GM10847 (cell line): Measurements from ENCODE around the gene GNG7.

Experiments used
- POLR2A ChIP-seq: IDR thresholded peaks from 2 replicates; pipeline ENCODE4 v1.6.1; 2011; ENCODE audit not compliant: insufficient read length; ENCODE audit errors: extremely low read depth

The GNG7 gene

DNA sequence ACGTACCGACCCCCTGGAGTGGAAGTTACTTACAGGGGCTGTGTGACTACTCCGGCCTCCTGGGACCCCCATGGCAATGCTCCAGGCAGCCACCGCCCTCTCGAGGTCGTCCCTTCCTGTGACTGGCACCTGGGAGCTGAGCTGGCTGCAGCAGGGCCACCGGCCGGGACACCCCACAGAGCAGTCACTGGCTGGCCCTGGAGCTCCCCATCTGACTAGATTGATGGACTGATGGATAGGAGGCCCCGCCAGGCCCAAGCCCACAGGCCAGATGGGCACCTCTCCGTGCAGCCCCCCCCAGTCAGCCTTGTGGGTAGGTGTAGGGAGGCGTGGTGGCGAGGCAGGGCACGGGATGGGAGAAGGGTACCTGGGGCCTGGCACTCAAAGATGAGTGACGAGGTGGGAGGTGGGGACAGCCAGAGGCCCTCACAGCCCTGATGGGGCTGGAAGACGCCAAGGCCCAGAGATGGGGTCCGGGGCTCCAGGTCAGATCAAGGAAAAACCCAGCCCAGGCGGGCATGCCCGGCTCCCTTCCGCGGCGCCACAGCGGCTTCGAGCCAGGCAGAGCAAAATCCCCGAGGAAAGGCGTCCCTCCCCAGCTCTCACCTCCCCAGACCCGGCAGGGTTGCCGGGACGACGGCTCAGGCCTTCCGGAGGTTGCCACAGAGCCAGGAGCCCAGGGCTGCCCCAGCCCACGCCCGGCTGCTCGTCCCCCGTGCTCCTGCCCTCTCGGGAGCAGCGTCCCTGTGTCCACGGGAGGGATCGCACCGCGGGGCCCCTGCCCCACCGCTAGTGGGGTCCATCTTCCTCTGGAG, 28.9 kb upstream of the GNG7 start:
- TF ChIP-seq POLR2A: no peak

DNA sequence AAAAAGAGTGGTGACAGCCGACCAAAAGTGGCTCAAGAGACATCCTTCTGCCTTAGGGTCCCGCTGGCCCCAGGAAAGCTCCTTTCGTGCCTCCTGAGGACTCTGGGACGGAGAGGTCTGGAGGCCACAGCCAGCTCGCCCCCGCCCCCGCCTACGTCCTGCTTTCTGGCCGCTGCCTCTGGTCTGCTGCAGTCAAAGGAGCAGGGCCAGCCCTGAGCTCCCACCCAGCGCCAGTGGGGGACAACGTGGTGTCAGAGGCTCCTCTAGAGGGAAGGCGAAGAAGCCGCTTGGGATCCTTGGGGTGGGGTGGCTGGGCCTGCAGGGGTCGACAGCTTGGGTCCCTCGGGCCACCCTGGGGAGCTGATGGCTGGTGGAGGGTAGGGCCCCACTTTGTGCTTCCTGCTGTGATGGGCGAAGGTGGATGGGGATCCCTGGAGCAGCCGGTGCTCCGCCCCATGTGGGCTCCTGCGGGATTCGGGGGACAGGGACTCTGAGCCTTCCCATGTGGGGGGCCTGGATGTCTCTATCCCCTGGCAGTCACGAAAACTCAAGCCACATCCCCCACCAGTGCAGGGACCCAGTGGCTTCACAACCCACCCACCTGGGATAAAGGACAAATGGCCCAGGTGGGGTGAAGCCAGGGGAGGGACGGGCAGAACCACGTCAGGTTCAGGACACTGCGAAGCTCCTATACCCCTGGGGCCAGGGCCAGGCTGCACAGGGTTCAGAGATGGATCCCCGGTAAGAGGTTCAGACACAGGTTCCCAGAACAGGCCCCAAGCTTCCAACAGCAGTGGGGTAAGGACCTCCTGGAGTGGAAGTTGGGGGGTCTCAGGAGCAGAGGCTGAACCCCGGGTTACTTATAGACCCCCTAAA, 27.7 kb upstream of the GNG7 start:
- TF ChIP-seq POLR2A: no peak

DNA sequence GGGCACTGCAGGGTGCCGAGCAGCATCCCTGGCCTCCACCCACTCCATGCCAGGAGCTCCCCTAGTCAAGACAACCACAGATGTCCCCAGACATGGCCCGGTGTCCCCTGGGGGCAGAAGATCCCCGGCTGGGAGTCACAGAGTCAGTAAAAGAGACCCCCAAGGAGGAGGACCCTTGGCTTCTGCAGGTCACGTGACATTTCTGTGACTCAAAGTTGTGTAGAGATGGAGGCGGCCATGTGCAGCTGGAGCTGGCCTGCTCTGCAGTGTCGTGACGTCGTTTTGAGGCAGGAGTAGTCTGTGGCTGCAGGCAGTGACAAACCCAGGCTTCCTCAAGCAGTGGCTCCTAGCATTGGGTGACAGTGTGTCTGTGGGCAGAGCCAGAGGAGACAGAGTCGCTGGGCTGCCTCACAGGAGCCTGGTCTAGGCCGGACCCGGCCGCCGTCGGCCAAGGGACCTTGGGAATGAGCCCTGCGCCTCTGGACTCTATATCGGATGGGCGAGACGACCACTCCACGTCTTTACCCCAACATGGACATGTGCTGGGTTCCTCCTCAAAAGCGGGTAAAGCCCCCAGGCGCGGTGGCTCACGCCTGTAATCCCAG, 26.4 kb upstream of the GNG7 start:
- TF ChIP-seq POLR2A: no peak

DNA sequence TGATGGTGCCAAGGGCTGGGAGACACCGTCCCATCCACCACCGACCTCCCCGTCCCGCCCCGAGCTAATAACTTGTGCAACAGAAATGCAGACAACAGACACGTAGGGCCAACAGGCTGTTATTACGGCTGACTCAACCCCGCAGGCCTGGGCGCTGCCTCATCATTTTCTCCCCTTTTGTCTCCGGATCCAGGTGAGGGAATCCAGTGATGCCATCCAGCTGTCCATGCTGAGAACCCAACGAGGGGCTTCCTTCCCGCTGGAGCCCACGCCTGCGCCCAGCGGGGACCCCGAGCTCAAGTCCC, 25.1 kb upstream of the GNG7 start:
- no peak for TF ChIP-seq POLR2A

DNA sequence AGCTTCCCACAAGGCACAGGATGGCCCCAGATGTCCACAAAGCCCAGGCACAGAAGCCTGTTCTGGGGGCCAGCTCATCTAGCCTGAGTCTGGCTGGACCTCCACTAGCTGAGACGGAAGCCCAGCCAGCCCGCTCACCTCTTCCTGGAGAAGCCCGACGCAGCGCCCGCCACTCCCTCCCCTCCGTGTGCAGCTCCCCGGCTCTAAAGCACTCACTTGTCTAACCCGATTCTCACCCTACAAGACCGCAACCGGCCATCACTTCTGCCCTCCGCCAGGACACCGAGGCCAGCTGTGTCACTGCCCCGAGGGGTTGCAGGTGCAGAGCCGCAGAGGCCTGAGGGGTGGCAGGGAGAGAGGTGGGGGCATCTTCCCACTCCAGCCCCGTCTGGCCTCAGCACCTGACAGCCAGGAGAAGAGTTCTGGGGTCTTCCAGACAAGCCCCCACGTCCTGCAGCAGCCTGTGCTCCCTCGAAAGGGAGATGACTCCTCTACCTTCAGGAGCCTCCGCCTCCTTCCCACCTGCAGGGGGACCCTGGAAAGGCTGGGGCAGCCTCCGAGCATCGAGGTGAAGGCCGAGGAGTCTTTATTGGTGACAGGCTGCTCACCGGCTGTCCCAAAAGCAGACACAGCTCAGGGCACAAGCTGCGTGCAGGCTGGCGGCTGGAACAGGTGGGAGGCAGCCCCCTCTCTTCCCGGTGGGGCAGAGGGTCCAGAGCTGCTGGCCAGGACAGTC, 24.6 kb upstream of the GNG7 start:
- TF ChIP-seq POLR2A: no peak

DNA sequence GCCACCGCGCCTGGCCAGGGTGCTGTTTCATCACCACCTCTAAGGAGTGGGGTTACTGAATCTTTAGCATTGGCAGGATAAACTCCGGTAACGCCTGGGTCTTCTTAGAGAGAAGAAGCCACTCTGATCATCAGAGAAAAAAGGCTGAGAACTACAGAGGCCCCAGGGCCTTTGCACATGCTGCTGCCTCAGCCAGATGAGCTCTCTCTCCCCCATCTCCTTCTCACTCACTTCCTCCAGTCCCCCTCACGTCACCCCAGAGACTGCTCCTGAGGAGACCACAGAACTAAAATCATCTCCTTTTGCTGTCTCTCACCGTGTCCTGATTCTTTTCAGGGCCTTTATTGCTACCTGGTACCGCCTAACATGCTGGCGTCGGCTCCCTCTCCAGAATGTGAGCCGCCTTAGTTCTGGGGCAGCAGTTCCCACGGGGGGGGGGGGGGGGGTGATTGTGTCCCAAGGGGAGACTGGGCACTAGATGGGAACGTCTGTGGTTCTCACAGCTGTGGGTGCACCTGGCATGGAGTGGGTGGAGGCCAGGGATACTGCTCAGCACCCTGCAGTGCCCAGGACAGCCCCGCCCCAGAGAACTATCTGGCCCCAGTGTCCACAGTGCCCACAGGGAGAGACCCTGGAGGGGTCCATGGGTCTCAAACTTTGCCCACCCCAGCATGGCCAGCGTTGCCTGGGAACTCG, 23.8 kb upstream of the GNG7 start:
- no peak for TF ChIP-seq POLR2A

DNA sequence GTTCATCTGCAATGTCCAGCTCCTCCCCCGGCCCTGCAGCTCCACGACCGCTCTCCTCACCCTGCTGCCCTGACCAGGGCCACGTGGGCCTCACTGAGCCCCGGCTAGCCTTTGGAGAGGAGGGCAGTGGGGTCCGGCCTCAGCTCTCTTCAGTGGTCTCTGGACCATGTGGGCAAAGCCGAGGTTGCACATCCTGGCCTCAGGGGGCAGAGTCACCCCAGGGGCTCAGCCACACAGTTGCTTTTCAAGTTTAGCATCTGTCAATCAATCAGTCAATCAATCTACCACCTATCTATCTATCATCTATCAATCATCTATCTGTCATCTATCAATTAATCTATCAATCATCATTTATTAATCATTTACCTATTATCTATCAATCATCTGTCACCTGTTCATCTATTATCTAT, 21.7 kb upstream of the GNG7 start:
- no peak for TF ChIP-seq POLR2A

DNA sequence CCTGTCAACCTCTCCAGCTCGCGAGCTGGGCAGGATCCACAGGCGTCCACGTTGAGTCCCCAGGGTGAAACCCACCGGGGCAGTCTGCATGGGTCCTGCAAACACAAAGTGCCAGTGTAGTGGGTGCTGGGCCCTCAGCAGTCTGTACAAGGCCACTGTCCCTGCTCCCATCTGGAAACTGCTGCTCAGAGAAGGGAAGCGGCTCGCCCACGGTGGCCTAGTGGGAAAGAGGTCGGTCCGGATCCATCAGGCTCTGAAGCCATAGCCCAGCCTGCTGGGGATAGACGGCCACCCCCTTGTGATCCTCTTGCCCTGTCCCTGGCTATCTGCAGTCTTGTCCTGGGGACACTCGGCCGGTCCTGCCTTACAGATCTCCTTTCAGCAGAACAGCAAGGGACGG, 21.3 kb upstream of the GNG7 start:
- TF ChIP-seq POLR2A: no peak

DNA sequence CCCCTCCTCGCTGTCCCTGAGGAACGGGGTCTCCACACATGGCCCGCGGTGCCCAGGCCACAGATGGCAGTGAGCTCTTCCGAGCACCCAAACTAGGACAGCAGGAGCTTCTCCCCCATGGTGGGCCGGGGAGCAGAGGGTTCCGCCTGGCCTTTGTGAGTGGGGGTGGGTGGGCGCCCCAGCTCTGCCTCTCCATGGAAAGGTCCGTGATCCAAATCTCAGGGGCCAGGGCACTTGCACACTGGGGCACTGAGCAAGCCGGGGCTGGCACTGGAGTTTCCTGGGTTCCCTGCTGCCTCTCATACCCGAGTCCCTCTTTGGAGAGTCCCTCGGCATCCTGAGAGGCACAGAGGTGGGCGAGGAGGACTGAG, 20.8 kb upstream of the GNG7 start:
- no peak for TF ChIP-seq POLR2A

DNA sequence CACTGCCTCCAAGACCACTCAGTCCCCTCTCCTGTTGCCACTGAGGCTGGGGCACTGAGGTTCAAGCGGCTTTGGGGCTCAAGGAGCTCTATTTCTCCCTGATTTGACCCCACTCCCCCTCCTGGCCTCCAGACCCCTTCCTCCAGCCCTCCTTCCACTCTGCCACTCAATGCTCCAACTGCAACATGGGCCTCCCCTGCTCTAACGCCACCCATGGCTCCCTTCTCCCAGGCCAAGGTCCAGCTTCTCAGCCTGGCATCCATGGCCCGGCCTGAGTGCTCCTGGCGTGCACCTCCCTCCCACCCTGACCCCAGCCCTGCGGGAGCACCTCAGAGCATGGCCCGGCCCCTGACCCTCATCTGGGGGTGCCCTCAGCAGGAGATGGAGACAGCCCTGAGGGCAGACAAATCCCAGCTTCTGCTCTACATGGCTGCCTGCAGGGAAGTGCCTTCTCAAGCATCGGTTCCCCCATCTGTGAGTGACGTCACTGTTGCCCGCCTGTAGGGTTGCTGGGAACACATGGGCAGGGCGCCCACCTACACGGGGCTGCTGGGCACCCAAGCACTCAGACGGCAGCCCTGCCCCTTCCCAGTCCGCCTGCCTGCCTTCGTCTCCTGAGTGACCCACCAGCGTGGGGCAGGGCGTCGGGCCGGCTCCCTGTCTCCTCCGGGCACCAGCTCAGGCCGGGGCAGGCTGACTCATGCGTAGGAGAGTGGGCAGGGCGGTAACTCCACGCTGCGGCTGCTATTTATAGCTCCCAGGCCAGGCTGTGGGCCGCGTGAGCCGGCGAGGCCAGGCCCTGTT, 20.2 kb upstream of the GNG7 start:
- no peak for TF ChIP-seq POLR2A

DNA sequence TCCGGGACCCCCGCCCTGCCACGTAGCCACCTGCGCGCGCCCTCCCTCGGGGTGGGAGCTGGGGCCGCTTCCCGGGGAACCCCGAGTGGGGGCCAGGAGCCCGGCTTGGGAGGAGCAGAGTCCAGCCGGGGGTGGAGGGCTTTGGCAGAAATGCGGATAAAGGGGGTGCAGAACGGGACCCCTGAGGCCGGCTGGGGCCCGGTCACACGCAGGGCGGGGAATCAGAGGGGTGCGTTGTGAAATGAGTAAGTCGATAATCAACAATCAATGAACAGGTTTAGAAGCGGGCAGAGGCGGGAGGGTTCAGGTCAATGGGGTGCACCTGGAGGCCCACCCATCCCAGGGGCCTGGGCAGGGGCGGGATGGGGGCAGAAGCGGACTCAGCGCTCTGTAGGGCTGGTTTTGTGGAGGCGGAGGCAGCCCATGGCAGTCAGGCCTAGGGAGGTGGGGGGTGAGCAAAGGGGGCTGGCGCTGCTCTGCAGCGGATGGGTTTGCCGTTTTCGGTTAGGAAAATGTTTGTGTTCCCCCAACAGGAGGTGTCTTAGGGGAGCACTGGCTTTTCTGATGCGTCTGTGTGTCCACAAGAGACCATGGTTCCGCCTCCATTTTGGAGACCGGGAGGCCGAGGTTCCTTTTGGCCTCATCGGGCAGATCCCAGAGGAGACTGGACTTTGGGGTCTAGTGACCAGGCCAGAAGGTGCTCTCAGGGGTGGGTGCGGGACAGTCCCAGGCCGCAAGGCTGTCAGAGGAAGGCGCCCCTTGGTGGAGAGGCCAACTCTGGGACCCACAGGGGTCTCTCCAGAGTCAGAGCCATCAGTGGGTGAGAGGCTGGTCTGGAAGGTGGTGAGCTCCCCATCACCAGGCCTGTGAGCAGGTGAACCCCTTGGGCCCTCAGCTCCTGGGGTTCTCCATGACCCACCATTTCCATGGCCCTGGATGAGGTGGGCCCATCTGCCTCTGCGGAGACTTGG, 19.4 kb upstream of the GNG7 start:
- TF ChIP-seq POLR2A: no peak

DNA sequence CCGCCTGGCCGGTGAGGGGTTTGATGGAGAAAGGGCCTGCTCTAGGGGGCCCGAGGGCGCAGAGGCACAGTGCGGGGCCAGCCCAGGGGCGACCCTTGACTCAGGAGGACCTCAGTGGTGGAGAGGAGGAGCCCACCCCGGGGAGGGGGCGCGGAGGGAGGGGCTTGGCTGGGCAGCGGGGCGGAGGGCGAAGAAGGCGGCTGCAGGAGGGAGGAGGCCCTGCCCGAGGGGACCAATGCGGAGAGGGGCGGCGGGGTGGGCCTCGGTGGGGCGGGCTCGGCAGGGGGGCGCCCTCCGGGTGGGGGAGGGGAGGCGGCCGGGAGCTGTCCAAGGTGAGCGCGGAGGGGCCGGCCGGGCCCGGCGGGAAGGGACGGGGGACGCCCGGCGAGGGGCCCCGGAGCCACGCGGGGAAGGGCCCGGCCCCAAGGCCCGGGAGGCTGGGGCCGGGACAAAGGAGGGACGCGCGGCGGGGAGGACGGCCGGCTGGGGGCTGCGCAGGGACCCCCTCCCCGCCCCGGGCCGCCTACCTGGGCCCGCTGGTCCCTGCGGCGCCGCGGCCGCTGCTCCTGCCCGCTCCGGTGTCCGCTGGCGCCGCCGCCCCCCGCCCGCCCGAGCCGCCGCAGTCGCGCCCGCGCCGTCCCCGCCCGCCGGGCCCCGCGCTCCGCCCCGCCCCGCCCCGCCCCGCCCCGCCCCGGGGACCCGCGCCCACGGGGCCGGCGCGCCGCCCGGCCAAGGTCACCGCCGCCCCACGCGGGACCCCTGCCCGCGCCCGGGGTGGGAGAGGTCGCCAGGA, 18.5 kb upstream of the GNG7 start, which contains the start of gene DIRAS1:
TSS of gene DIRAS1 (minus strand) at position 596 of the 793 bp plus-strand sequence. CDS start 3,566 bp downstream, outside the sequence.
- TF ChIP-seq POLR2A: no peak
